ENCODE results near the gene HSD17B3. TPM values are rescaled to one million over a fixed set of nuclear protein-coding genes. Genes with fewer than 3 reads are reported as not detected.
"Not testable (repeated sequence)": the region's sequence is repeated elsewhere in the genome, so short reads cannot be mapped to it uniquely, and the experiment has no call there.

Gene HSD17B3
- total and polyA plus RNA-seq, 2 experiments from 2014 or later: not detected

DNA sequence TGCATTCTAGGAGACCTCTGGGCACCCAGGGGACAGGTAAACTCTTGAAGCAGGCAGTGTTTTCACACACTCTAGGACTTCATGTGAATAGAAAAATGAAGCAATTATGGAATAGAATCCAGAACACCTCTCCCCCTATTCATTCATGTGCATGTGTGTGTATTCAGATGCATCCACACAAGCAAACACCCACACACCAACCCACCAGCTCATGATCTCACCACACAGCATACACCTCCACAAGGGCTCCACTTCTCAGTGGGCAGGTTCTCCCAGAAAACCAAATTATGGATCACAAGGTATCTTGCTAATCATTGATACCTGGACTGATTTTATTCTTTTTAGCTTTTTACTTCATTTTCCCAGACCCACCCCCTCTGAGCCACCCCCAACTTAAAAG lies 21.2 kb upstream of the HSD17B3 start (continued):
- no peak for TF ChIP-seq ZNF462 (CRISPR knock-in tag; IDR thresholded peaks at IDR 0.05)
- no peak for TF ChIP-seq POLR2AphosphoS5 (IDR thresholded peaks at IDR 0.05; ENCODE audit: low read depth)
- no peak for TF ChIP-seq NANOG (IDR thresholded peaks at IDR 0.05; ENCODE audit: borderline replicate concordance)
- no peak for TF ChIP-seq CREB1 (CRISPR knock-in tag; IDR thresholded peaks at IDR 0.05; ENCODE audit: low read depth)
- TF ChIP-seq, protein P1, sequence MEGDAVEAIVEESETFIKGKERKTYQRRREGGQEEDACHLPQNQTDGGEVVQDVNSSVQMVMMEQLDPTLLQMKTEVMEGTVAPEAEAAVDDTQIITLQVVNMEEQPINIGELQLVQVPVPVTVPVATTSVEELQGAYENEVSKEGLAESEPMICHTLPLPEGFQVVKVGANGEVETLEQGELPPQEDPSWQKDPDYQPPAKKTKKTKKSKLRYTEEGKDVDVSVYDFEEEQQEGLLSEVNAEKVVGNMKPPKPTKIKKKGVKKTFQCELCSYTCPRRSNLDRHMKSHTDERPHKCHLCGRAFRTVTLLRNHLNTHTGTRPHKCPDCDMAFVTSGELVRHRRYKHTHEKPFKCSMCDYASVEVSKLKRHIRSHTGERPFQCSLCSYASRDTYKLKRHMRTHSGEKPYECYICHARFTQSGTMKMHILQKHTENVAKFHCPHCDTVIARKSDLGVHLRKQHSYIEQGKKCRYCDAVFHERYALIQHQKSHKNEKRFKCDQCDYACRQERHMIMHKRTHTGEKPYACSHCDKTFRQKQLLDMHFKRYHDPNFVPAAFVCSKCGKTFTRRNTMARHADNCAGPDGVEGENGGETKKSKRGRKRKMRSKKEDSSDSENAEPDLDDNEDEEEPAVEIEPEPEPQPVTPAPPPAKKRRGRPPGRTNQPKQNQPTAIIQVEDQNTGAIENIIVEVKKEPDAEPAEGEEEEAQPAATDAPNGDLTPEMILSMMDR (conservative IDR thresholded peaks at IDR 0.05; ENCODE audit: low read depth in 2 of 2): no peak
- TF ChIP-seq EZH2 (IDR thresholded peaks at IDR 0.05; ENCODE audit: low read depth, unreplicated experiment): no peak
- no peak for TF ChIP-seq STAT1 (IDR thresholded peaks at IDR 0.05; ENCODE audit: unreplicated experiment)

DNA sequence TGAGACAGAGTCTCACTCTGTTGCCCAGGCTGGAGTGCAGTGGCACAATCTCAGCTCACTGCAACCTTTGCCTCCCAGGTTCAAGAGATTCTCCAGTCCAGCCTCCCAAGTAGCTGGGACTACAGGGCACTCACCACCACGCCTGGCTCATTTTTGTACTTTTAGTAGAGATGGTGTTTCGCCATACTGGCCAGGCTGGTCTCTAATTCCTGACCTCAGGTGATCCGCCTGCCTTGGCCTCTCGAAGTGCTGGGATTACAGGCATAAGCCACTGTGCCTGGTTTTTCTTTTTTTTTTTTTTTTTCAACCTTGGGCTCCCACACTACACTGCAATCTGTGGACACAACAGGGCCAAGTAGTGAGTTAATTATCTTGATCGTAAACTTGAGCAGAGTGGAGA lies 20.8 kb upstream of the HSD17B3 start:
- H3K79me2 ChIP-seq (replicated peaks; ENCODE audit: insufficient read depth); H3K36me3 Mint-ChIP-seq (ENCODE audit: low read depth); H3K4me3 Mint-ChIP-seq; H3K27ac Mint-ChIP-seq; ATAC-seq; H3K27me3 ChIP-seq (ENCODE audit: insufficient read depth); H3K9me3 Mint-ChIP-seq; H3F3A ChIP-seq (replicated peaks; ENCODE audit: low read depth); H3K4me3 ChIP-seq; DNase-seq (ENCODE audit: low spot score); H3K27ac ChIP-seq (ENCODE audit: low read depth); H2AFZ ChIP-seq; H3K4me1 ChIP-seq (ENCODE audit: insufficient read depth); H3K4me2 ChIP-seq; H3K36me3 ChIP-seq (ENCODE audit: insufficient read depth); H3K9me2 ChIP-seq (ENCODE audit: insufficient read depth); H4K20me1 ChIP-seq (replicated peaks; ENCODE audit: insufficient read depth); H3K27me3 Mint-ChIP-seq (ENCODE audit: insufficient read depth, low read depth, poor library complexity): not testable (repeated sequence)
- peaks cover 16% of the 10 kb centered on the region for H3K4me1 Mint-ChIP-seq

DNA sequence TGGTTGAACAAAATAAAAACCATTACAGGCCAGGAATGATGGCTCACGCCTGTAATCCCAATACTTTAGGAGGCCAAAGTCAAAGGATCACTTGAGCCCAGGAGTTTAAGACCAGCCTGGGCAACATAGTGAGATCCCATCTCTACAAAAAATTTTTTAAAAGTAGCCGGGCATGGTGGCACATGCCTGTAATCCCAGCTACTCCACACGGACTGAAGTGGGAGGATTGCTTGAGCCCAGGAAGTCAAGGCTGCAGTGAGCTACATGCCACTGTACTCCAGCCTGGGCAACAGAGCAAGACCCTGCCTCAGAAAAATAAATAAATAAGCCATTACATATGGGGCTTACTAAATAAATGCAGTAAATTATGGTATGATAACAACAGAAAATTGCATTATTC lies 20.2 kb upstream of the HSD17B3 start:
- not testable (repeated sequence) for H3K4me1 ChIP-seq (ENCODE audit: insufficient read depth); H3K4me3 ChIP-seq; H3K36me3 ChIP-seq (ENCODE audit: insufficient read depth); H3K27ac Mint-ChIP-seq; H4K20me1 ChIP-seq (replicated peaks; ENCODE audit: insufficient read depth); H3K4me2 ChIP-seq; H3K79me2 ChIP-seq (replicated peaks; ENCODE audit: insufficient read depth); ATAC-seq; H3K9me3 Mint-ChIP-seq; H3K27ac ChIP-seq (ENCODE audit: low read depth); H3K36me3 Mint-ChIP-seq (ENCODE audit: low read depth); H3F3A ChIP-seq (replicated peaks; ENCODE audit: low read depth); DNase-seq (ENCODE audit: low spot score); H3K4me3 Mint-ChIP-seq; H3K9me2 ChIP-seq (ENCODE audit: insufficient read depth); H2AFZ ChIP-seq; H3K27me3 Mint-ChIP-seq (ENCODE audit: insufficient read depth, low read depth, poor library complexity); H3K27me3 ChIP-seq (ENCODE audit: insufficient read depth)
- H3K4me1 Mint-ChIP-seq: peaks cover 17% of the 10 kb centered on the region

Measured in GM23338 (cell line).